ENCODE results near the gene MORN5. TPM values are rescaled to one million over a fixed set of nuclear protein-coding genes. Genes with fewer than 3 reads are reported as not detected.

Gene MORN5
- polyA plus RNA-seq, 10 donors, result 0.26 to 0.45 (median 0.37) TPM; not detected in 6

DNA sequence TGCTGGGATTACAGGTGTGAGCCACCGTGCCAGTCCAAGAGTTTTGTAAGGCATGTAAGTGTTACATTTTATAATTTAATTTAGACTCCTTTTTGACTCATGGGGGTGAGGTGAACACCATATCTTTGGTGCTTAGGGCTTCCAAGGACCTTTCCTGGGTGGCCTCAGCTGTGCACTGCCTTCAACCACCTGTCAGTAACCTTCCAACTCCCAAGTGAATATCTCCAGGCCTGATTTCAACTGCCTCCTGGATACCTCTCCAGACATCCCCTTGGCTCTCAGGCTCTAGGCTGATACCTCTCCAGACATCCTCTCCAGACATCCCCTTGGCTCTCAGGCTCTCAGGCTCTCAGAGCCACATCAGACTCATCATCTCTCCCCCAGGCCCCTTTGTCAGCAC is 35.7 kb upstream of the MORN5 start:
- no peak for DNase-seq

DNA sequence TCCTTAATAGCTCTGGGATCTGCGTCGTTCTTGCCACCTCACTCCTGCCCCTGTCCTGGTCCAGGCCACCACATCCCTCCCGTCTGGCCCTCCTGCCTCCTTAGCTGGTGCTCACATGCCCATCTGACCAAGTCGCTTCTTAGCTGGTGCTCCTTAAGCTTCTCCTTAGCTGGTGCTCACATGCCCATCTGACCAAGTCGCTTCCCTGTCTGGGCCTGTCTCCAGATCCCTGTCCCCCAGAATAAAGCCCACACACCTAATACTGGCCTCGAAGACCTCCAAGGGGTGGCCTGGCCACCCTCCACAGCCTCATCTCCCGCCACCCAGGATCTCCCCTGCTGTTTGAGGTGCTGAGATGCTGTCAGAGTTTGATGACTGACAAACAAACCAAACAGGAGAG is 35.2 kb upstream of the MORN5 start:
- no peak for DNase-seq

DNA sequence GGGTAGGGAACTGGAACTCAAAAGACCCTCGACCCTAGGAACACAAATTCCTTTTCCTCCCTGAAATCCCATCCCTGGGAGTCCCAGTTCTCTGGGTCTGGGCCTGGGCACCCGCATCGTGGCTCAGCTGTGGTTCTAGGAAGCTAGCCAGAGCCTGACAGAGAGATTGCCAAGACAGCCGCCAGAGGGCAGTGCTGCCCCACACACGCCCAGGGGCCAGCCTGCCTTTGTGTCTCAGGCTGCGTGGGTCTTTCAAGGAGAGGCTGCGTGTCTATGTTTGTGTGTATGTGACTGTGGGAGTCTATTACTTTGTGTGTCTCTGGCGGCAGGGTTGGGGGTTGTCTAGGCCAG is 34.6 kb upstream of the MORN5 start:
- DNase-seq, result peak; percentile 59 to 89 (median 80)

DNA sequence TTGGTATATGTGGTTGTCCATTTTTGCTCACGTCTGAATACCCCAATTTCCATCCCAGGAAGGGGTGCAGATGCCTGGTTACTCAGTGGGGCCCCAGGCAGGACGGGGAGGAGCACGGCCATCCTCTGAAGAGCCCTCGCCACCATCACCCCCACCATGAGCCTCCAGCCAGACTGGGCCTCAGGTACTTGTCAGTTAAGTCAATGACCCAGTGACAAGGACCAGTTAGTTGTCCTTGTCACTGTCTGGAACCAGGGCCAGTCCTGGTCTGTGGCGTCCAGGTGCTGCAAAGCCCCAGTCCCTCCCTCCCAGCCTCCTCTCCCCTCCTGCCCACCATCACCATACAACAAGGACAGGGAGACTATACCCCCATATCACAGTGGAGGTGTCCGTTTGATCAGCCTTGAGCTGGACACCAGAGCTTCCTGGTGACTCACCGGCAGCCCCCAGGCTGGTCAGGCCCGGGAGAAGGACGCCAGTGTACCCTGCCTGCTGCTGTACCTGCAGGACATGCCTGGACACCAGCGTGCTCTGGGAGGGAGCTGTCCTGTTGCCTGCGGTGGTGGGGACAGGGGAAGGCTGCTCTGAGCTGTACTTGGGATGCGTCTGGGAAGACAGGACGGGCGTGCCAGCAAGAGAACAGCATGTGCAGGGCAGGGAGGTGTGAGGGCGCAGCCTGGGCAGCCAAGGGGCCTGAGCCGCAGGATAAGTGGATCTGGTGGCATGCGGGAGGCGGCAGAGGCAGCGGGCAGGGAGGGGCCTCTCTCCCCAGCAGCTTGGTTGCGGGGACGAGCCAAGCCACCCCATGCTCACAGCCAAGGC is 34.0 kb upstream of the MORN5 start:
- no peak for DNase-seq

DNA sequence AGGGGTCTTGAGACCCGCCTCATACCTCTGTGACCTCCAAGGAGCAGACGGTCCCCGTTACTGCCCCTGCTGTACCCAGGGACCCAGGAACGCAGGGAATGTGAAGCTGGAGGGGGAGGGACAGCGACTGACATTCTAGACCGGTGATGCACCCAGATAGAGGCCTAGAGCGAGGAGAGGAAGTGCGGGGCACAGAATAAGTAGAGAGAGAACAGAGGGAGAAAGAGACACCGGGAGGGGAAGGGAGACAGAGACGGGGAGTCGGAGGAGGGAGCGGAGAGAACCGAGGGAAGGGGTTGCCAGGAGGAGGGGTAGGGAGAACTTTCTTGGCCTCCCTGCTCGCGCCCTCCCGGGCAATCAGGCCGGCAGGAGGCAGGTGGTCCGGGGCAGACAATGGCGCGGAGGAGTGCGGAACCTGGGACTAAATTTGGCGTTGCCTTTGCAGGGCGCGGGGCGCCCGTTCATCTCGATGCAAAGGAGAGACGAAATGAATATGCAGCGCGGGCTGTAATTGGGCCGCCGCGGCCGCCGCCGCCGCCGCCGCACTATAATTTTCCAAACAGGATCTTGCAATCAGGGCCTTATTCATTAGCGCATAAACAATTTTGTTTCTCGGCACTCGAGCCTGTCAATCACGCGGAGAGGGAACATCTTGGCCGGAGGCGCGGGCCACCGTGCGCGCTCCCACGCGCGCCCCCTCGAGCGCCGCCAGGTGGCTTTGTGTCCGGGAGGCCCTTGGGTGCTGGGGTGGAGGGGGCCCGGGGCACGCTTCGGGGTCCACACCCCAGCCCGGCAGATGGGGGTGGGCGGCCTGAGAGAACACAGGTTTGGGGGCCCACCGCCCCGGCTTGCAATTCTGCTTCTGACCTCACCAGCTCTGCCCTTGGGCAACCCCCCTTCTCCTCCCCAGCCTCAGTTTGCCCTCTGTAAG is 33.1 kb upstream of the MORN5 start:
- peak in 2 of 3 donors; percentile 34 to 50 for DNase-seq

DNA sequence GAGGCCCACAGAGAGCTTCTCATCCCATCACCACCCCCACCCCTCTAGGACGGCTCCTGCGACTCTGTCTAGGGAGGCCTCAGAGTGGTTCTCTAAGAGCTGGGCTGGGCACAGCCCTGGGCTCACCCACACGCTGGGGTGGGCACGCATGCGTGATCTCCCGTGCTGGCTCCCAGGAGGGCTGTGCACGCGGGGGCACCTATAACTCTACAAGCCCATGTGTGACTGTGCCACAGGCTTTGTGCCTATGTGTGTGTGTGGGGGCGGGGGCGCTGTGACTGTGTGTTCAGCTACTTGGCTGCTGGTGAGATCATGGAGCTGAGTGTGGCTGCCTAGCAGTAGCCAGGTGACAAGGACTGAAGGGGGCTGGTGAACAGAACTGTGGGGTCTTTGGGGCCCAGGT is 32.3 kb upstream of the MORN5 start:
- DNase-seq, result no peak

DNA sequence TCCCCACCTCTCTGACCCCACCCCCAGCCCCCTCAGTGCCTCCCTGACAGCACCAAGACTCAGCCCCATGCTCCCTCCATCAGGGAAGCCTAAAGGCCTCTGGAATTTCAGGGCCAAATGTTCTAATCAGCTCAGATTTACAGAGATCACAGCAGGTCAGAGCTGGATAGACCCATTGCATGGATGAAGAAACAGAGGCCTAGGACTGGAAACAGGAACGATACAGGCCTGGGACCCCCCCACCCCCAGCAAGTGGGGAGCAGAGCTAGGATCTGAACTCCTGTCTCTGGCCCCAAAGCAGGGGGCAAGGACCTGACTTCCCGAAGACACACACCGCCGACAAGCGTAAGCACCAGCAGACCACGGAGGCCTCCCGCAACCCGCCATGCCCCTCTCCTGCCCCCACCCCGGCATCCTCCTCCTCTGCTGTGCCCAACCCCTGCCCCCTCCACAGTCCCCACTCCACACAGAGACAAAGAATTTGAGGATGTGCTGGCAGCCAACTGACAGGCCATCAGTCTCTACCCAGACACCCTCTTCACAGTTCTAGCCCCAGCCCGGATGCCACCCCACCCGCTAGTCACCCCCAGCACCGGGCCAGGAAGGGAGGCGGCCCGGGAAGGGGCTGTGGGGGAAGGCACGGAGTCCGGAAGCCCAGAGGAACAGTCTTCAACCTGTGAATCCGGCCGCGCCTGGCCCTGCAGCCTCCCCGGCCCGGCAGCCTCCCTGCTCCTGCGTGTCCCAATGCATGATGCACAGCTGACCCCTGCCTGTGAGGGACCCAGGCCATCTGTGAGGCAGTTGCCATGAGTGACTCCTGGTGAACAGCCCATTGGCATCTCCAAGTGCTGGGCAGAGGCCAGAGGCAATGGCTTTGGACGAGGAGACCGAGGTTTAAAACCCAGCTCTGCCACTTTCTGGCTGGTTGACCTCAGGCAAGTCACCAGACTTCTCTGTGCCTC is 31.4 kb upstream of the MORN5 start:
- DNase-seq, result no peak

DNA sequence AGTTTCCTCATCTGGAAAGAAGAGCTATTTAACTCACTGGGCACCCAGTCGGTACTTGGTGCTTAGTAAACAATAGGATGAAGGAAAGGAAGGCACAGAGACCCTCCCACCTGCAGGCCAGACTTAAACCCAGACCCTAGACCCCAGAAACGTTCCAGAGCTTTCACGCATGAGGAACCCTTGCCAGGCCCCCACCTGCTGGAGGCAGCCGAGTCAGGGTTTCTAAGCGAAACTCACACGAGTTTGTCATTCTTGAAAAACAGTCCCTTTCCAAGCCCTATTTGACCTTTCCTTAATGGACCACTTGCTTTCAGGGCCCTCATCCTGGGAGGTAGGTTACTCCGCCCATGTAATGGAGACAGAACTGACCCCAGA is 30.8 kb upstream of the MORN5 start:
- no peak for DNase-seq

DNA sequence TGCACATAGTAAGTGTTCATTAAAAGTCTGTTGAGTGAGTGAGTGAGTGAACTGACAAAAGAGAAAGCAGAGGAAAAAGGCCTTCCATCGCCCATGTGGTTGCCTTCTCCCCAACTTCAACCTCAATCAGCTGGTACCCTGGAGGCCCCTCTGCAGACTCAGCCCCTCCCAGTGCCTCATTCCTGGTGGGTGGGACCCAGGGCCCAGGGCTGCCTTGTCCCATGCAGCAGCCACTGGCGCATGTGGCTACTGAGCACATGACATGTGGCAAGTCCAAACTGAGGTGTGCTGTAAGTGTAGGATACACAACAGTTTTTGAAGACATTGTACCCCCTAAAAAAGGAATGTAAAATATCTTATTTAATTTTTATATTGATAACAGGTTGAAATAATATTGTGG is 29.7 kb upstream of the MORN5 start:
- no peak for DNase-seq

DNA sequence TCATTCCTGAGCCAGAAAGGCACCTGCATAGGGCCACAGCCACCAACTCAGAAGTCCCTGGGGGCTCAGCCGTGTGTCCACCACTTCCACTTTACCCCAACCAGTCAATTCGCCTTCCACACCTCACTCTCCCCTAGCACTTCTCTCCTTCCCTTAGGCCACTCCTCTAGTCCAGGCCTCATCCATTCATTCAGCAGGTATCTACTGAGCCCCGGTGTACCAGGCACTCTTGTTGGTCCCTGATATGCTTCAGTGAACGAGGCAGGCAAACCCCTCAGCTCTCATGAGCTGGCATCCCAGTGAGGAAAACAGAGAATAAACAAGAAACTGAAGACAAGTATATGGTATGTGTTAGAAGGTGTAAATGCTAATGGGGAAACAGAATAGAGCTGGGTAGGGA is 28.9 kb upstream of the MORN5 start:
- no peak for DNase-seq

DNA sequence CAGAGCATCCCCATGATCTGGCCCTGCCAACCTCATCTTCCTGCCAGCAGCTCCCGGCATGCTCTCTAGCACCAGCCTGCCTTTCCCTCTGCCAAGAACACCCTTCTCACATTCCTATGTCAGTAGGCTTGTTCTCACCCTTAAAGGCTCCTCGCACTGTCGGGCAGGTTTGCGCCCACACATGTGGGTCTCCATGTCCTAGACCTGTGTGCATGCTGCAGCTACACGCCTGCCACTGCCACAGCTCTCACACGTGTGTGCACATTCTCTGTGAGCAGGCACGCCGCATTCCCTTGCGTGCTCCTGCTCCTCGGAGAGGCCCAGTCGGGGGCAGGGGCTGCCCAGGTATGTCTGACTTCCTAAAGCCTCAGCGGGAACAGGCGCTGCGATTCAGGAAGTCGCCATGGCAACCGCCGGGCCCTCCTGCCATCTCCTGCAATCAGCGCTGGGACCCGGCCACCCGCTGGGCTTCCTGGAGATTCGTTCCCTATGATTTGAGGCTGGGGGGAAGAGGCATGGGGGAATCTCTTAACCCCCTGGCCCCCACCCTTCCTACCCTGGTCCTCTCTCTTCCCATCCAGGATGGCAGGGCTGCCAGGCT is 28.2 kb upstream of the MORN5 start:
- DNase-seq, result no peak

DNA sequence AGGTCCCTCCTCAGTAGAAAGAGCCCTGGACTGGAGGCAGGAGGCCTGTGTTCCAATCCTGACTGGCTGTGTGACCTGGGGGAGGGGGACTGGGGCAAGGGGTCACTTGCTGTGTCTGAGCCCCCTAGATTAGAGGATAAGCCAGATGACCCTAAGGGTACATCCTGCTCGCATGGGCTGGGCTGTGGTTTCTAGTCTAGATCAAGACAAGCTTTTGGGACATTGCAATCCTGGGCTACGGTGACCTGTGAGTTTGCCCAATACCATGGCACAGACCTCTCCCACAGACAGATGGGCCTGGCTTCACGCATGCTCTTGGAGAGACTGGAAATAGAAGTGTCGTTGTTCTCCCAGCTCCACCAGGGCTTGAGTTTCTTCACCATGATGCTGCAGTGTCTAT is 27.2 kb upstream of the MORN5 start:
- DNase-seq, result no peak

DNA sequence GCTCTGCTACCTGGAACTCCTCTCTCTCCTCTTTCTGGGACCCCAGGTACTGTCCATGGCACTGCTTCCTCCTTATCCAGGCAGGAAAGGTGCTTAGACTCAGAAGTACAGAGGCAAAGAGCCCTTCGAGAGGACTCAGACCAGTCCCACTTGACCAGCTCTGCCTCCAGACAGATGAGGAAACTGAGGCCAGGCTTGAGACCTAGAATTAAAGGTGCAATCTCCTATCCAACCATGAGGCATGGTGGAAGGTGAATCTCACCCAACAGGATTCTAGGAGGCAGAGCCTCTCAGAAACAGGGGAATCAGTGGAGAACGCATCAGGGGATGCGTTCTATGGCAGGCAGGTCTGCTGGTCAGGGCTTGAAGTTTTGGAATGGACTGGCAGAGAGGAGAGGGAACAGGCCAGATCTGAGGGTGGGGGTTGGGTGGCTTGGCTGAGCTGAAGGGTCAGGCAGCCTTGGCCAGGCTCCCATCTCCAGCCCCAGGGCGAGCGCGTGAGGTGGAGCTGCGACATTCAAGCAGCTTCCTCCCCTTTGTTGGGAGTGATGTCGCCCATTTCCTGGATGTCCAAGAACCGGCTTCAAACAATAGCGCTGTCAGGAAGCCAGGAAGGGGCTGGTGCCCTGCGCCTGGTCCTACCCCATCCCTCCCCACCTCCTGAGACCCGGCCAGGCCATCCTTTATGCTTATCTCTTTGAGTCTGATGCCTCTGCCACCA is 26.3 kb upstream of the MORN5 start:
- no peak for DNase-seq

DNA sequence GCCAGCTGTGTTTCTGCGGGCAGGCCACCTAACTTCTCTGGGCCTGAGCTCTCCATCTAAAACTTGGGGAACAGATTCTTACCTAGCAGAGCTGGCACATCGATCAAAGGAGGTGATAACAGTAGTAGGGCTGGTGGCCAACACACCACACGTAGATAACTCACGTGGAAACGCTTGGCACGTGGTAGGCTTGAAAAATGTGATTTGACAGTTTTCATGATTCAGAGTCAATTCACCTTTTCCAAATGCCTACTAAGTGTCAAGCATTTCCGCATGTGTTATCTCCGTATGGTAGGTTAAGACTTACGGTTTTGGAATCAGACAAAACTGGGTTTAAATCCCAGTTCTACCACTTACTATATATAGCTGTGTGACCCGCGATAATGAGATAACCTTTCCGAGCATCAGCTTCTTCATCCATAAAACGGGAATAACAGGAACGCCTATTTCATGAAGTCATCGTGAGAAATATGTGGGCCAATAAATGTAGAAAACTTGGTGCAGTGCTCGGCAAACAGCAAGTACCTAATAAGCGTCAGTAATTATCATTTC is 25.6 kb upstream of the MORN5 start:
- no peak for DNase-seq

DNA sequence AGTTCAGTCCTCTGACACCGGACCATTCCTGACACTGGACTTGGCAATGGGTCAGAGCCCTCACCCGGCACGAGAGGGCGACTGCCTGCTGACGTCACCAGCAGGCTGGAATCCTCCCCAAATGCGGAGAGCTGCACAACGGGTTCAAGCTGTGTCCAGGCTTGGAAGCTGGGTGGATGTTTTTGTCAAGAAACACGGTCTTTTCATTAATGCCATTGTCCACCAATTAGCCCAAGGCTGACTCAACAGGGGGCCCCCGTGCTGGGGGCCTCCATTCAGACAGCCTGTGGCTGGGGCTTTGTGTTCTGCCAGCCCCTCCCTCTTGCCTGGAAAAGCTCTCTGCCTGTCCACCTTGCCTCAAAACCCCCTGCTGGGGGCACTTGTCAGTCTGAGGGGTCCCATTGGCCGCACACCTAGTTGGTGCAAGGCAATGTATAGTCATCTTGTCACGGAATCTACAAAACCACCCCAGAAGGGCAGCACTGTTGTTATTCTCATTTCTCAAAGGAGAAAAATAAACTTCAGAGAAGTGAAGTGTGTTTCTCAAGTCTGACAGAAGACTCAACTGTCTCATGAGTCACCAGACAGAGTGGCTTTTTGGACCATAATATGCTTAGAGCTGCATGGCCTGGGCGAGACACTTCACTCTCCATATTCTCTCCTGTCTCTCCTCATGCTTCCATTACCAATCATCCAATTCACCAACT is 24.7 kb upstream of the MORN5 start:
- DNase-seq, result no peak

DNA sequence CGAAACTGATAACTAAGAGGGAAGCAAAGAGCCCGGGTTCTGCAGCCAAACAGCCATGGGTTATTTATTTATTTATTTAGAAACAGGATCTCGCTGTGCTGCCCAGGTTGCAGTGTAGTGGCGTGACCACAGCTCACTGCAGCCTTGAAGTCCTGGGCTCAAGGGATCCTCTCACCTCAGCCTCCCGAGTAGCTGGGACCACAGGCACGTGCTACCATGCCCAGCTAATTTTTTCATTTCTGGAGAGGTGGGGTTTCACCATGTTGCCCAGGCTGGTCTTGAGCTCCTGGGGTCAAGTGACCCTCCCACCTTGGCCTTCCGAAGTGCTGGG is 24.2 kb upstream of the MORN5 start:
- DNase-seq, result no peak

DNA sequence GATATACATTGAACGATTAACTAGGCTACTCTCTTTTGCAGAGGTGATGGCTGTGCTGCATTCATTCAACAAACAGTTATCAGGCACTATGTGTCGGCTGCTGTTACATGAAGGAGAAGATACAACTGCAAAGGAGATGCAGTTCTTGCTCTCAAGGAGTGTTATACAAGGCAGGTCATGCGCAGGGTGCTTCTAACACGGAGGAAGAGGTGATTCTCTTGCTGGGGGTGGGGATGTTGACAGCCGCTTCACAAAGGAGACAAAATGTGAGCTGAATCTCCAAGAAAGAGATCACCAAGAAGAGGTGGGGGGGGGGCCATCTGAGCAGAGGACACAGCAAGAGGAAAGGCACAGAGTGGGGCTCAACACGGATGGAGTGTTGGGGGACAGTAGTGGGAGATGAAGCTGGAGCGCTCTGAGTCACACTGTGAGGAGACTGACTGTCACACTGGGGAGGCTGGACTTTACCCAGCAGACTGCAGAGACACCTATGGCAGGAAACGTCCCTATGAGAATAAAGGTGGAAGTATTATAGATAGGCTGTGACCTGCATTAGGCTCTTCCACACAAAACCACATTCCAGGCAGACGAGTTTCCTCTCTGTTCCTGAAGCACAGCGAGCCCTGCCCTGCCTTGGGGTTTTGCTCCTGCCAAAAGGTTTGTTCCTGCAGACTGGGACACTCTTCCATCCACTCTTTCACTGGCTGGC is 21.0 kb upstream of the MORN5 start:
- DNase-seq, result no peak

DNA sequence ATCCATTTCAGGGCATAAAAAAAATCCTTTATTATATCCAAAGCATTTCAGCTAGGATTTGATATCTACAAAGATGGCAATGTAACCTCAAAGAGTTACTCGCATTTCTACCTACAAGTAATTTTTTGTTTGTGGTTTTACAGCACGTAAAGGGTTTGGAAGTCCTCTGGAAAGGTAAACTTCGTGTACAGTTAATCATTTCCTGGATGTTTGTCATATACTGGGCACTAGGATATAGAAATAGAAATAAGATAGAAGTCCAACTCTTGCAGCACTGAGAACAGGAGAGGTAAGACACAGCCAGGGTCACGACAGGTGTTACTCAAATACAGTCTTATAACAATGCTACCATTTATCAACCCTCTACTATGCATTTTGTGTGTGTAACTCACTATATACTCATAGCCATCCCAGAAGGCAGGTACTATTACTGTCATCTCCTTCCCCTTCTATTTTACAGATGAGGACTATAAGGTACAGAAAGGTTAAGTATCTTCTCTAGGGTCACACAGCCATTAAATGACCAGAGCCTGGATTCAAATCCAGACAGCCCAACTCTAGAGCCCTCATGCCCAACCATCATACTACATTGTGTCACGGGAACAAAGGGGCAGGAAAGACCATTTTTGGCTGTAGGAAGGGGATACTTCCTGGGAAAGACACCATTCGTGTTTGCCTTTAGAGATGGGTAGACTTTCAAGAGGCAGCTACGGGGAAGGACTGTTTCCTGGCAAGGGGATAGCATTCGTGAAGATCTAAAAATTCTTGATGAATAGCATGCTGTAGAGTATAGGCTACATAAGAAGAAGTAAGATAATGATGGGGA is 19.1 kb upstream of the MORN5 start:
- DNase-seq, result no peak

Data from muscle of back (tissue), 11 donors.